Hematopoietic multipotent progenitor cell treated with erythropoietin and hydrocortisone succinate and interleukin-3 and kit ligand, for 8 days (in vitro differentiated cells): Measurements from ENCODE around the gene NCK2.
A peak's percentile ranks its signal among the peaks of the same experiment; 100 is the strongest.

Experiments used
- DNase-seq: peaks from one replicate; pipeline ENCODE4 v3.0.0-alpha.2; 2015

NCK2 gene

DNA sequence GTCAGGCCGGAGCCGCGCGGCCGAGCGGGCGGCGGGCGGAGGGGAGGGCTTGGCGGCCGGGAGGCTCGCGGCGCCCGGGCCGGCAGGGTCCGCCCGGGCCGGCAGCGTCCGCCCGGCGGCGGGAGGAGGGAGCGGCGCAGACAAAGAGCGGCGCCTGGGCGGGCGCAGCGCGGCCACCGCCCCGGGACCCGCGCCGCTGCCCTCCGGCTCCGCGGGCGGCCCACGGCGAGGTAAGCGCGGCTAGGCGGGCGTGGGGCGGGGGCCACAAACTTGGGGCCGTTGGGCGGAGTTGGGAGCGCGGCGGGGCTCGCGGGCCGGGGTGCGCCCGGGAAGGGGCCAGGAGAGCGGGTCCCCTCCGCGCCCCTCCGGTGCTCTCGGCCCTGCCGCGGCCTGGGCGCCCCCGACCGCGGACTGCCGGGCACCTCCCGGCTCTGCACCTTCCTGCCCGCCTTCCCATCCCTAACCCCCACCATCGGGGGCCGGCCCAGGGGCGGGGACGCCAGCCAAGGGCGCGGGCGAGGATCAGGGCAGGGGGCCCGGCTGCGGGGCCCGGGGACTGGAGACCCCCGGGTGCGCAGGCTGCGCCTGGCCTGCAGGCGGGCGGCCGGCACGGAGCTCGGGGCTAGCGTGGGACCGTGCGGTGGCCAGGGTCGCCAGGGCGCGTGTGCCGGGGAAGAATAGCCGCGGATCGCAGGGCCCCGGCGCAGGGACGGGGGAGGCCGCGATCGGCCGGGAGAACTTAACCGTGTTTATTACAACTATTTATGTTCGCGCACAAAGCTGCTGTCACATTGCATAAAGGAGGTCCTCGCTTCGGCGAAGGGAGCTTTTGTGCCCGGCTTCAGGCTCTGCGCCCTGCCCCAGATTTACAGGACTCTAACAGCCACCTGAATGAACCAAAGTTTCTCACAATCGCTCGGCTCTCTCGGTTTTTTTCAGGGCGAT, at the start of gene NCK2:
Gene NCK2, plus strand, starts transcription at position 4 of the 945 bp plus-strand sequence. CDS start 110,152 bp downstream, outside the sequence.
- DNase-seq = peak; percentile 12

DNA sequence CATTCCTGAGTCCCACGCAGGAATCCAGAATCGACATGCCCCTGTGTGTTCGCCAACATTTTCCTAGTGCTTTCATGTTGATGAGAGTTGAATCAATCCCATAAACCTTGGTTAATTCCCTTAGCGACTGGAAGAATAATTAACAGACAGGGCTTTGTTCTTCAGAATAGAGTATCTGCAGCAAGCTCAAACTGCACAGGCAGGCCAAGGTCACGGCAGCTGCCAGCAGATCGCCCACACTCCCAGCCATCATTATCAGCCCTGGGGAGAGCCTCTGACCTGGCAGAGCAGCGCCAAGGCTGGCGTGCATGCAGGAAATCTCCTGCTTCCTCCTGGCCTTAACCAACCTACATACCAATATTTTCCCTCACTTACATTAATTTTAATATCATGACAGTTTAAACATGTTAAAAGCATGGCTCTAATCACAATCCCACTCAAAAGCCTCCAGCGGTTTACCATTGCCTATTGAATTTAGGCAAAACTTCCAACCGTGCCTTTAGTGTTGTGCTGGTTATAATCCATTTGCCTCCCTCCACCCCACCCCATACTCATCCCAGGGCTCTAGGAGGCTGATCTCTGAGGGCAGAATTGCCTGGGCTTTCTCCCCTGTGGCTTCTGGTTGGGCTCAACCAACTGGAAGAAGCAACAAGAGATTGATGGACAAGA, 46.8 kb upstream of the NCK2 start:
- no peak for DNase-seq

DNA sequence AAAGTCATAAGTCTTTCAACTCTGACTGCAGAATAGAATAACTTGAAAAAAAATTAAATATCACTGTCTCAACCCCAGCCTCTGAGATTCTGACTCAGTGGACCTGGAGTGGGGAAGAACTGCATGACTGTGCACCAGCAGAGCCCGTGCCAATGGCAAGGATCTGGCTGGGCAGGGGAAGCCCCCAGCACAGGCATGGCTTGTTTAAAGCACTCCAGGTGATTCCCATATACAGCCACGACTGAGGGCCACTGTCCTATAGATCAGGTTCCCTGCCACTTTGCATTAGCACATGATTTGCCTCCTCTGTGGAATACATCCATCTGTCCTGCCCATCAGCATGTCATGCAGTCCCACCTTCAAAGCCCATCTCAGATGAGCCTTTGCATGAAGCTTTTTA, 45.9 kb upstream of the NCK2 start:
- DNase-seq = no peak

DNA sequence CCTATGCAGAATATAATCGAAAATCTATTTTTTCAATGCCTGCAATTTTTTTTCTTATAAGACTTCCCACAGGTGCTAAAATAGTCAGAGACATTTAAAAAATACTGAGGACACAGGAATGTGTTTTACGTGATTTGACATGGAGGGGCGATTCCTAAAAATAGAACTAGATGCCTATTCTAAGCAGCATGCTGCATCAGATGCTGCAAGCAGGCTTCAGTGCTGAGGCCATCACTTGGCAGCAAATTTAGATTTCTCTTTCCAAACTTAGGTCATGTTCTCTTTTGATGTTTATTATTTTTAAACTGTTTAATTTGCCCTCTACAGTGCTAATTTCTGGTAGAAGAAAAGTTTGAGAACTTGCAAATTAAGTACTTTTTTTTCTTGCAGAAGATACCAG, 43.7 kb upstream of the NCK2 start:
- no peak for DNase-seq

- no peak for DNase-seq
Observed at GRCh38 chr2:105708697-105709096, 36.0 kb upstream of the NCK2 start.

DNA sequence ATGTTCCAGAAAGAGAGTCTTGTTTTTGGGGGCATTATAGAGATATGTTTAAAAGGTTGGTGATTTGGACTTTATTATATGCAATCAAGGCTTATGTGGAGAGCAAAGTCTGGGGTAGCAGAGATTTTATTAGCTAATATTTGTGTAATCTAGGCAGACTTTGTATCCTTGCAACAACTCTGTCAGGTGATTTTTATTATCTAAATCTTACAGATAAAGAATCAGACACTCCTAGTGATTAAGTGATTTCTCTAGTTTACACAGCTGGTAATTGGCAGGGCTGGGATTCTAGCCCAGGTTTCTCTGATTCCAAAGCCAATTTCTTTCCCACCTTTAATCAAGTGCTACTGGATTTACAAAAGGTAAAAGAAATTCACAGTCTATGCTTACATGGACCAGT, 33.3 kb upstream of the NCK2 start:
- no peak for DNase-seq

DNA sequence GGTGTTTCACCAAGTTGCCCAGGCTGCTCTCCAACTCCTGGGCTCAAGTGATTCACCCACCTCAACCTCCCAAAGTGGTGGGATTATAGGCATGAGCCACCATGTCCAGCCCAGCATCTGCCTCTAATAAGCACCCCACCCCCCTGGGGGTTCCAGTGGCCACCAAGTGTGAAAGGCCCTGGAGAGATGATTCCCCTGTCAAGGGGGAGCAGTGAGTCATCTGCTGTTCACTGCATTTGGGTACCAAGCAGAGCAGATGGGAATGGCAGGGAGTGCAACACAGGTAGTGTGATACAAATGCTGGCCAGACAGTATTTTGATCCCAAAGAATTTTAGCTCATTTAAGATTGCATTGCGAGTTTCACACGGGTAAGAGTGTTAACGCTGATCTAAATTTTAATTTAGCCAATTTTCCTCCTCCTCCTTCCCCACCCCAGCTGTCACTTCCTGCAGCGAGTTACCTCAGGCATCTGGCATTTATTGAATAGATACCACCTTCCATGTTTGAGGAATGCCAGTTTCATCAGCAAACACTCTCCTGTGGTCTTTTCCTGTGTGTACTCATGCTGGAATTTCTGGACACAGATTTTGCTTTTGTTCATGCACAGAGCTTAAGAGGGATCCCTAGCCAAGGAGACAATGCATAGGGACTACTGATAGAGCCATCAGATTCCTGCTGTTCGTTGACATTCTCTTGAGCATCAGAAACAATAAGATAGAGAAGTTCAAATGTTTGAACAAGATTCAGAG, 32.4 kb upstream of the NCK2 start:
- no peak for DNase-seq

DNA sequence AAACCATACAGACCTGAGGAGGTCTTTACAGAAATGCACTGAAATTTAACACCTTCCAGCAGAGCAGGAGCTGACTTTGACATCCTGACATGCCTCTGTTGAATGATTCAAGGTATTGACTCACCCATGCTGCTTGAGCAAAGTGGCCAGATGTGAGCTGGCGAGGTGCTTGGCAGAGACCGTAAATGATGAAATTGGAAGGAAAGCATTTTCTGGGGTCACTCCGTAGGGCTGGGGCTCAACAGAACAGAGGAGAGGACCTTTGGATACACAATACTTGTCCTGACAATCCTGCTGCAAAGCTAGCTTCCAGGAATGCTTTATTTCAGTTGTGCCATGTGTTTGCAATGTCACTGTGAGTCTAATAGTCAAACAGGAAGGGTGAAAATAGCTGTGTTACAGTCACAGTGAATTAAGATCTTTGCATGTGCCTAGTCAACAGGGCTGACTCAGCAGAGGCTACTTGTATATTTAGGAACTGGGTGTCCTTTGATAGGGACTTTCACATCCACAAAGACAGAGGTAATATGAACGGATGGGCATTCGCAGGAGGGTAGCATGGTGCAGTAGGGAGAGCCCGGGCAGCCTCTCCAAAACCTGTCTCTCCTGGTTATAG, 31.6 kb upstream of the NCK2 start:
- DNase-seq = no peak

DNA sequence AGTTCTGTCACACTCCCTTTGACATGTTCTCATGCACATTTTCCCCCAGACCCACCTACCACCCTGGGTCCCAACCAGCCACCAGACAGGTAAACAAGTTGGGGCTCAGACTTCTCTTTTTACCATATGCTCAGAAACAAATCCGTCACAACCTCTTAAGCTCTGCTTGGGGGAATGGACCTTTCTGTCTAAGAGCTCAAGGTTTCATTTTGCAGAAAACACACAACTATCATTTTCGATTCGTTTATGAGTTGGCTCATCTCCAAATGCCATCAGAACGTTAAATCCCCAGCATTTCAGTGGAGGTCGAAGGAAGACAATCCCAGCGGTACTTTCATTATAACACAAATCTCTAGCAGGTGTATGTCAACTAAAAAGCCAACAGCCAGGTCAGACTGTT, 30.6 kb upstream of the NCK2 start:
- no peak for DNase-seq

GRCh38 chr2:105718846-105719481, 25.7 kb upstream of the NCK2 start:
- no peak for DNase-seq

GRCh38 chr2:105721991-105722511, 22.7 kb upstream of the NCK2 start:
- DNase-seq = no peak

DNA sequence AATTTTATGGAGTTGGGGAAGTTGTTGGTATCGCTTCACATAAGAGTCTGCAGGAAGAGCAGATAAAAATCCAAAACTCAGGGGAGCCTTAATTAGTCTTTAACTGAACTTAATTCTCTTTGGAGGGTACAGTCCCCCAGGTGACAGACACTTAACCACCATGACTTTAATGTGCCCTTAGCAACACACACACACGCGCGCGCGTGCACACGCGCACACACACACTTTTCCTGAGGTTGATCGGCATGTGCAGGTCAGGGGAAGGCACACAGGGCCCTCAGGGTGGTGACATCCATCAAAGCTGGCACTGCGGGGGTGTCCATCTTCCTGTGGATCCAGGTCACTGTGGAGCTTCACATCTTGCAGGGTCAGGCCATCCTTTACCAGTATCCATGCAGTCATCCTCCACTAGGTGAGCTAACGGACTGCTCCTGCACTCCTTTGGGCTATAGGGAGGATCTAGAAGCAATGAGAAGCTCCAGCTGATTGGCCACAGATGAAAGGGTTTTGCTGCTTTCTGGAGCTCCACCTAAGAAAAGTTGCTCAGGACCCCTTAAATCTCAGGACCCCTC, 21.9 kb upstream of the NCK2 start:
- DNase-seq = no peak

DNA sequence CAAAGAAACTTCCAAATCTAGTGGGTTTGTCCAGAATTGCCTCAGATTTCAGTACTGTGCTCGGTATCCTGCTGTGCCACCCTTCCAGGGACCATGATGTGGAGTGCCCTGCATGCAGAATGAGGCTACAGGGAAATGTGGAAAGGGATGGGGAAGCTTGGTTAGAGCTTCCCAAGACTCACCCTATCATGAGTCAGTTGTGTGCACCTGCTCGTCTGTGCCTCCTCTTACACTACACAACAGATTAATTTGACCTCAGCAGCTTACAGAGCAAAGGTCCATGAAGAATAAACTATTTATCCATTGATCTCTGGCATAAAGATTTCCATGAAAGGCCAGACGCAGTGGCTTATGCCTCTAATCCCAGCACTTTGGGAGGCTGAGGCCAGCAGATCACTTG, 21.3 kb upstream of the NCK2 start:
- DNase-seq = no peak

GRCh38 chr2:105725388-105725787, 19.3 kb upstream of the NCK2 start:
- DNase-seq = no peak

GRCh38 chr2:105730170-105730569, 14.5 kb upstream of the NCK2 start:
- no peak for DNase-seq

- no peak for DNase-seq
Observed at GRCh38 chr2:105731511-105731910, 13.2 kb upstream of the NCK2 start.

DNA sequence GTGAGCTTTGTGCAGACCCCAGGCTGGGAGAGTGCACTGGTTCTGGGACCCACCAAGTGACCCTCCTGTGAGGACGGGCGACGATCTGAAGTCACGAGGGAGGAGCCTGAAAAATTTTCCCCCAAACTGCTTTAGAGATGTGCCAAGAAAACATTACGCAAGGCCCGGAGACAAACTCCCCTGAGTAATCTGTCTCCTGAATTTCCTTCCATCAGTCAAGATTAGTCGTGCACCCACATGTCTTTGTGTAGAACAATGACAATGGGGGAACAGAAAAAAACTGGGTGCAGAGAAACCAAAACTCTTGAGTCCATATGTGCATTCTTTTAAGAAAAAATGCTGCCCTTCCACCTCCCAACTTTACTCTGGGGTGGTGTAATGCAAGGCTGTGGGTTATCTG, 12.6 kb upstream of the NCK2 start:
- no peak for DNase-seq

DNA sequence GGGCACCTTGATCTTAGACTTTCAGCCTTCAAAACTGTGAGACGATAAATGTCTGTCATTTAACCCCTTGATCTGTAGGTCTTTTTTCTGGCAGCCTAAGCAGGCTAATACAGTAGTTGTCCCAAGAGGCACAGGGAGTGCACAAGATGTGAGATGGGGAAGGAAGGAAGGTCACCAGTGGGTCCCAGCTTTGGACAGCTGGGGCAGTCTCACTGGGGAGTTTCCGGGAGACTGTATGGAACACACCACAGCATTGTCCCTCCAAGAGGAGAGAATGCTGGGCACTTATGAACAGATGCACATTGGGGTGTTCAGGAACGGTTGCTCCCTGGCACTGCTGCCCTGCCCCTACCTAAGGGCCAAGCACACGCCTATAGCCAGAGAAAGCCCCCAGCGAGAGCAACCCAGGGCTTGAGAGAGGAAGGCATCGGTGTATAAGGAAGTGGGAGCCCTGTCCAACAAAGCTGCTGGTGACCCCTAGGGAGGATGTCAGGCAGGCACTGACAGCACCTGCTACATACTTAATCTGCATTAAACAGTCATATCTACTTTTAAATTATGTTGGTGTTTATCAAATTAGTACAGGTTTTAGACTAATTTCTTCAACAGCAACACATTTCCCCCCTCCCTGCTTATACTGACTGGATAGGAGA, 11.6 kb upstream of the NCK2 start:
- no peak for DNase-seq

DNA sequence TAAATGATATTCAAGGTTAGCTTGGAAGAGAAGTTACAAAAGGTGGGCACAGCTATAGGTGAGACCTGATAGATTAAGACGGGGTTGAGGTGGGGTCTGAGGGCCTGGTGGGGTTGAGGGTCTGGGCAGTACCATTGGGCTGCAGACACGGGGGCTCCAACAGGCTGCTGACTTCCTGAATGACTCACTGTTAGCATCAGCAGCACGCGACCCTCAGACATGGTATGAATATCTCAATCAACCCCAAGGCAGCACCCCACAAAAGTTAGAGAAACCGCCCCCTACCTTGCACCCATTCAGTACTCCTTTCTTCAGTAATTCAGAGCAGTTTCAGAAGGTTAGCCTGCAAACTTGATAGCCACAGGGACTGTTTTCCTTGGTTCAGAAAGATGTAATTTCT, 10.8 kb upstream of the NCK2 start:
- DNase-seq = no peak

DNA sequence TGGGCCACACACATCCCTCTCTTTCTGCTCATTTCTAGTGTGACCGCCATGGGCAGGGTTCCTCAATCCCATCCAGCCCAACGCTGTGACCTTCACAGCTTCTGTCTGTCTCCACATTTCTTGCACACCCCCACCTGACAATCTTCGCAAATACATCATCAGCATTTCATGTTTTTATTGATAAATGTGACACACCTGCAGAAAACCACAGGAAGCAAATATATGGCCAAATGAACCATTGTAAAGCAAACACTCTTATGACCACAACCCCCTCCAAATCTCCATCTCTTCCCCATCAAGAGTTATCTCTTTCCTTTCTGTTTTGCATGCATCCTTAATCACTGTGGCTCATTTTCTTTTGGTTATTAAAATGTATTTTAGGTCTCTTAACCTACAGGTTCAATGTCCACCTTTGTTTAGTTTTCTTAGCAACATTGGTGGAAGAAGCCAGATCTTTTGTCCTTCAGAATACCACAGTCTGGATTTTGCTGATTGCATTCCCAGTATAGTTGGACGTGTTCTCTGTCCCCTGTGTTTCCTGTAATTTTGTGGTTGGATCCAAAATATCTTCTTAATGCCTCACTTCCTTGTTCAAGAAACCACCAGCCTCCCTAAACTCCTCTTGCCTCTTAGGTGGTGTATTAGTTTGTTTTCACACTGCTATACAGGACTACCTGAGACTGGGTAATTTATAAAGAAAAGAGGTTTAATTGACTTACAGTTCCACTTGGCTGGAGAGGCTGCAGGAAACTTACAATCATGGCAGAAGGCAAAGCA, 9.8 kb upstream of the NCK2 start:
- no peak for DNase-seq

- DNase-seq = no peak
Observed at GRCh38 chr2:105736145-105736544, 8.6 kb upstream of the NCK2 start.
